LNCAP (cell line): ENCODE data around the gene HLA-DPB1.

Experiments
- CTCF ChIP-seq: fragments of 450-650 bp; IDR thresholded peaks from 2 replicates; pipeline ENCODE4 v1.5.1; 2017; ENCODE audit warnings: mild to moderate bottlenecking

HLA-DPB1 gene

GRCh38 chr6:33093855-33094254 is 18.1 kb downstream of the HLA-DPB1 start:
- no peak for TF ChIP-seq CTCF

GRCh38 chr6:33095681-33096080 is 19.9 kb downstream of the HLA-DPB1 start:
- TF ChIP-seq CTCF: no peak

GRCh38 chr6:33103776-33104175 is 28.0 kb downstream of the HLA-DPB1 start:
- TF ChIP-seq CTCF: no peak

GRCh38 chr6:33104887-33105286 is 29.1 kb downstream of the HLA-DPB1 start:
- TF ChIP-seq CTCF: no peak

GRCh38 chr6:33105386-33105785 is 29.6 kb downstream of the HLA-DPB1 start:
- TF ChIP-seq CTCF: no peak

GRCh38 chr6:33105916-33106871 is 30.4 kb downstream of the HLA-DPB1 start:
- TF ChIP-seq CTCF: no peak

- TF ChIP-seq CTCF: no peak
Observed at GRCh38 chr6:33107641-33108040, 31.9 kb downstream of the HLA-DPB1 start.
